AG04449 (cell line): ENCODE results near the gene SUGCT.
"Not testable (repeated sequence)": the region's sequence is repeated elsewhere in the genome, so short reads cannot be mapped to it uniquely, and the experiment has no call there.

Experiments used
- CTCF ChIA-PET: fragments of 350-600 bp; formaldehyde crosslinking; extraction: SDS; loops from one replicate; lab custom pipeline; 2021; ENCODE audit warnings: antibody characterized with exemption; lab: Yijun Ruan, JAX
- POLR2A ChIA-PET: fragments of 400-600, 350-600 bp; formaldehyde crosslinking; extraction: SDS; loops from one replicate; lab custom pipeline; 2020; ENCODE audit warnings: antibody characterized with exemption, inconsistent platforms; lab: Yijun Ruan, JAX
- DNase-seq: peaks from one replicate; pipeline ENCODE4 v3.0.0-alpha.2; 2010; ENCODE audit warnings: low read depth, low spot score
- H3K4me3 ChIP-seq: 2 replicates; pipeline ENCODE4 v1.5.1; 2011; ENCODE audit warnings: low read depth, mild to moderate bottlenecking, control low read depth, low read length
- TF ChIP-seq, protein P1 (sequence below): IDR thresholded peaks from one replicate; pipeline ENCODE4 v1.5.1; 2011; ENCODE audit warnings: mild to moderate bottlenecking, moderate library complexity, low read length, control low read depth, inconsistent platforms; ENCODE audit not compliant: insufficient read depth; ENCODE audit errors: missing control alignments

The SUGCT gene

DNA sequence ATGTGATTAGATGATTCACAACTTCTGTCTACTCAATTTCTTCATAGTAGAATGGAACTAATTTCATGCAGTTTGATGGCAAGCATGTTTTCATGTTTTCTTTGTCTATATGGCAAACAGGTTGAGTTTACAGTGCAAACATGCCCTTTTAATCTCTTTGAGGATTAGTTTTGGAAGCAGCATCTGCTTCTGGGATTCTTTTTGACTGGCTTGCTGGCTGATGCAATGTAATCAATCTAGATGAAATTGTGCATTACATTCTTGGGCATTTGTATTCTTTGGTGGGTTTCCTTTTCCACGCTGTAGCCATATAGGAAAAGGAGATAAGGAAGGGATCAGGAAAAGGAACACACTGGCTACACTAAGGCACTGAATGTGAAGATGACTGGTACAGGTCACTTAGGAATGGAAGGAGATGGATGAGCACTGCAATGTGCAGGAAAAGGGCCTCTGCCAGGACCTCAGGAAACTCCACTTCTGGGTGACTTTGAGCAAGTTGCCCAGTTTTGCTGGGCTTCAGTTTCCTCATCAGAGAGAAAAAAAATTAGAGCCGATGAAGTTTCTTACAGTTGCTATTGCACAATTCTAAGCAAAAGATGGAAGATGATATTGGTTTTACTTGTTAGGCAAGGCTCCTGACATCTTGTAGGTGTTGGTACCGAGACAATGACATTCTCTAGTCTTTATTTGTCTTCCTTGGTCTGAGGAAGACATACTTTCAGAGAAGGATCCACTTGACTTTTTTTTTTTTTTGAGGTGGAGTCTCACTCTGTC is 269.1 kb downstream of the SUGCT start:
- ChIA-PET POLR2A (no interaction called here), CTCF (no interaction called here)
- DNase-seq, result no peak
- H3K4me3 ChIP-seq, result no peak overlapping the region
- TF ChIP-seq, protein P1, sequence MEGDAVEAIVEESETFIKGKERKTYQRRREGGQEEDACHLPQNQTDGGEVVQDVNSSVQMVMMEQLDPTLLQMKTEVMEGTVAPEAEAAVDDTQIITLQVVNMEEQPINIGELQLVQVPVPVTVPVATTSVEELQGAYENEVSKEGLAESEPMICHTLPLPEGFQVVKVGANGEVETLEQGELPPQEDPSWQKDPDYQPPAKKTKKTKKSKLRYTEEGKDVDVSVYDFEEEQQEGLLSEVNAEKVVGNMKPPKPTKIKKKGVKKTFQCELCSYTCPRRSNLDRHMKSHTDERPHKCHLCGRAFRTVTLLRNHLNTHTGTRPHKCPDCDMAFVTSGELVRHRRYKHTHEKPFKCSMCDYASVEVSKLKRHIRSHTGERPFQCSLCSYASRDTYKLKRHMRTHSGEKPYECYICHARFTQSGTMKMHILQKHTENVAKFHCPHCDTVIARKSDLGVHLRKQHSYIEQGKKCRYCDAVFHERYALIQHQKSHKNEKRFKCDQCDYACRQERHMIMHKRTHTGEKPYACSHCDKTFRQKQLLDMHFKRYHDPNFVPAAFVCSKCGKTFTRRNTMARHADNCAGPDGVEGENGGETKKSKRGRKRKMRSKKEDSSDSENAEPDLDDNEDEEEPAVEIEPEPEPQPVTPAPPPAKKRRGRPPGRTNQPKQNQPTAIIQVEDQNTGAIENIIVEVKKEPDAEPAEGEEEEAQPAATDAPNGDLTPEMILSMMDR, result no peak

DNA sequence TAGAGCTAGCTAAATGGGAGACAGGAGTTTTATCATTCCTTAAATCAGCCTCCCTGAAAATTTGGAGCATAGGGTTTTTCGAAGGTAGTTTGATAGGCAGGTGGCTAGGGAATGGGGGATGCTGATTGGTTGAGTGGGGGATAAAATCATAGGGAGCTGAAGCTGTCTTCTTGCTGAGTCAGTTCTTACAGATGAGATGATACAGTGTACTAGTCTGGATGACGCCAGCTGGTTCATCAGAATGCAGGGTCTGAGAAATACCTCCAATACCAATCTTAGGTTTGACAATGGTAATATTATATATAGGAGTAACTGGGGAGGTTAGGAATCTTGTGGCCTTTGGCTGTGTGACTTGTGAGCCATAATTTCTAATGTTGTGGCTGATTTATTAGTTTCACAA is 271.2 kb downstream of the SUGCT start:
- H3K4me3 ChIP-seq, result no peak overlapping the region
- CTCF ChIA-PET, result no interaction called here
- no peak for DNase-seq
- TF ChIP-seq, protein P1, result no peak
- POLR2A ChIA-PET, result no interaction called here

DNA sequence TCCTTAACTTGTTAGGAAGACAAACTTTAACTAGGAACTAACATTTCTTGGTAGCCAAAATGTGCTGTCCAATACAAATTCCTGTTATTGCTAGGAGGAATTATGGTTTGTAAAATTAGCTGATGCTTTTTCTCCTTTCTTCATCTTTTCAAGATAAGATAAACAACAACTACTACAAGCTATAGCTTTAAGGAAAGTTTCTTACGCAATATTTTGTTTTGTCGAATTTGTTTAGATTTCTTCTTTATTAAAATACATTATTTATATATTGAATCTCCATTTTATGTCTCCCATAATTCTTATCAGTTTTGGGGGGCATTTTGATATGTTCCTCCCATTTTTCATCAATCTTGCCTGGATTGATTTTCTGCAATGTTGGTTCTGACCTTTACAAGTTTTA is 277.5 kb downstream of the SUGCT start:
- ChIA-PET POLR2A (no interaction called here), CTCF (no interaction called here)
- TF ChIP-seq, protein P1, result no peak
- no peak overlapping the region for H3K4me3 ChIP-seq
- DNase-seq, result no peak

DNA sequence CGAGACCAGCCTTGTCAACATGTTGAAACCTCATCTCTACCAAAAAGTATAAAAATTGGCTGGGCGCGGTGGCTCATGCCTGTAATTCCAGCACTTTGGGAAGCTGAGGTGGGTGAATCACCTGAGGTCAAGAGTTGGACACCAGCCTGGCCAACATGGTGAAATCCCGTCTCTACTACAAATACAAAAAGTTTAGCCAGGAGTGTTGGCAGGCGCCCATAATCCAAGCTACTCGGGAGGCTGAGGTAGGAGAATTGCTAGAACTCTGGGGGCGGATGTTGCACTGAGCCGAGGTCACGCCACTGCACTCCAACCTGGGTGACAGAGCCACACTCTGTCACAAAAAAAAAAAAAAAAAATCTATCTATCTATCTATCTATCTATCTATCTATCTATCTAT is 279.9 kb downstream of the SUGCT start:
- DNase-seq, CTCF ChIA-PET, POLR2A ChIA-PET, H3K4me3 ChIP-seq: not testable (repeated sequence)

DNA sequence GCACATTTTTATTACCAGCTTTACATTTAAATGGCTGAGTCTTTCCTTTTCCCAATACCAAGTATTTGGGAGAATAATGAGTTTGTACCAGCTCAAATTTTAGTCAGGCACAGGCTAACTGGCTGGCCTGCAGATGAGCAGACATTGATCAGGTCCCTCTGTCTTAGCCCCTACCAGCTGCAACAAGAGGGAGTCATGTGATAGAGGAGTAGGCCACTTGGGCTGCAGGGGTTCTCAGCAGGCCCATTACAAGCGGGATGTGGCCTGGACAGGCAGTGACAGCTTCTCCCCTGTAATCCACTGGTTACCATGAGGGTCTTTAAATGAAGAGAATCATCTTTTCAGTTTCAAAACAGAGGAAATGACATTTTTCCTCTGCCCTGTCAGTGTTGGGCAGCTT is 283.6 kb downstream of the SUGCT start:
- H3K4me3 ChIP-seq, result no peak overlapping the region
- TF ChIP-seq, protein P1, result no peak
- ChIA-PET CTCF (interaction anchor here (1.4 to 3.3 kb wide), 2 partner anchors 10 to 66 kb away, joined by 3 to 12 read pairs; no protein-coding TSS in a partner anchor), POLR2A (no interaction called here)
- no peak for DNase-seq

DNA sequence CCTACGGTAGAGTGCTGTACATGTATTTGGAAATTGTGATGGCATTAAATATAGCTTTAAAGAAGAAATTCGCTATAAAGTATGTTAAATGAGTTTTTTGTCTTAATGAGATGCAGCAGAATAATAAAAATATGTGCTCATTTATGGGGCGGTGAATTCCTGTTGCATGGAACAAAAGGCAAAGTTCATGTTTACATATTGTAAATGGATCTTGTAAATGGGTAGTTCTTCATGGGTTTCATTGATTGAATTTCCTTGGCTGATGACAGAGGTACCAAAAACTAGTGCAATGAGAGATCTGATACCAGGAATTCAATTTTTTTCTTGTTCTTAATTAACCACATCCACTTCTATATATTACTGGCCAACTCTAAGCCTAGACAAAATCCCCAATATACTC is 284.2 kb downstream of the SUGCT start:
- TF ChIP-seq, protein P1, result no peak
- ChIA-PET POLR2A (no interaction called here), CTCF (interaction anchor here (0.7 to 3.3 kb wide), 3 partner anchors 11 to 78 kb away, joined by 3 to 12 read pairs (median 3); no protein-coding TSS in a partner anchor)
- DNase-seq, result no peak
- no peak overlapping the region for H3K4me3 ChIP-seq
